ENCODE measurements around the gene OSBPL9.
A peak's percentile ranks its signal among the peaks of the same experiment; 100 is the strongest.
"Not testable (repeated sequence)": the region's sequence is repeated elsewhere in the genome, so short reads cannot be mapped to it uniquely, and the experiment has no call there.

The OSBPL9 gene

GRCh38 chr1:51673279-51673678 lies 56.4 kb downstream of the OSBPL9 start:
- no peak for TF ChIP-seq TAF1 (IDR thresholded peaks at IDR 0.05; ENCODE audit: borderline replicate concordance, low read depth, low read length)
- TF ChIP-seq POLR2A (IDR thresholded peaks at IDR 0.05; ENCODE audit: low read depth, low read length), result no peak
- no peak for TF ChIP-seq POLR2AphosphoS5 (IDR thresholded peaks at IDR 0.05; ENCODE audit: low read depth, low read length)
- FAIRE-seq, result no peak
- DNase-seq (ENCODE audit: insufficient read length), result no peak

- DNase-seq (ENCODE audit: insufficient read length) (no peak), FAIRE-seq (no peak)
- TF ChIP-seq TAF1 (IDR thresholded peaks at IDR 0.05; ENCODE audit: borderline replicate concordance, low read depth, low read length) (no peak), POLR2A (IDR thresholded peaks at IDR 0.05; ENCODE audit: low read depth, low read length) (no peak), POLR2AphosphoS5 (IDR thresholded peaks at IDR 0.05; ENCODE audit: low read depth, low read length) (no peak)
Observed at GRCh38 chr1:51675177-51675780, 58.4 kb downstream of the OSBPL9 start.

DNA sequence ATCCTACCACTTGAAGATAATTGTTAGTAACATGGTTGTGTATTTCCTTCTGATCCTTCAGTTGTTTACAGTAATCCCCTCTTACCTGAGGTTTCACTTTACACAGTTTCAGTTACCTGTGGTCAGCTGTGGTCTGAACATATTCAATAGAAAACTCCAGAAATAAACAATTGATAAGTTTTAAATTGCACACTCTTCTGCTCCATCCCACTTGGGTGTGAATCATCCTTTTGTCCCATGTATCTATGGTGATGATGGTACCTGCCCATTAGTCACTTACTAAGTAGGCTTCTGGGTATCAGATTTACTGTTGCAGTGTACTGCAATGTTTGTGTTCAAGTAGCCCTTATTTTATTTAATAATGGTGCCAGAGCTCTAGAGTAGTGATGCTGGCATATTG lies 62.5 kb downstream of the OSBPL9 start:
- TF ChIP-seq TAF1 (IDR thresholded peaks at IDR 0.05; ENCODE audit: borderline replicate concordance, low read depth, low read length), result no peak
- no peak for TF ChIP-seq POLR2A (IDR thresholded peaks at IDR 0.05; ENCODE audit: low read depth, low read length)
- TF ChIP-seq POLR2AphosphoS5 (IDR thresholded peaks at IDR 0.05; ENCODE audit: low read depth, low read length), result no peak
- no peak for DNase-seq (ENCODE audit: insufficient read length)
- no peak for FAIRE-seq

- FAIRE-seq, result no peak
- TF ChIP-seq POLR2A (IDR thresholded peaks at IDR 0.05; ENCODE audit: low read depth, low read length), result no peak
- TF ChIP-seq TAF1 (IDR thresholded peaks at IDR 0.05; ENCODE audit: borderline replicate concordance, low read depth, low read length), result no peak
- no peak for TF ChIP-seq POLR2AphosphoS5 (IDR thresholded peaks at IDR 0.05; ENCODE audit: low read depth, low read length)
- no peak for DNase-seq (ENCODE audit: insufficient read length)
Observed at GRCh38 chr1:51684776-51685175, 67.9 kb downstream of the OSBPL9 start.

DNA sequence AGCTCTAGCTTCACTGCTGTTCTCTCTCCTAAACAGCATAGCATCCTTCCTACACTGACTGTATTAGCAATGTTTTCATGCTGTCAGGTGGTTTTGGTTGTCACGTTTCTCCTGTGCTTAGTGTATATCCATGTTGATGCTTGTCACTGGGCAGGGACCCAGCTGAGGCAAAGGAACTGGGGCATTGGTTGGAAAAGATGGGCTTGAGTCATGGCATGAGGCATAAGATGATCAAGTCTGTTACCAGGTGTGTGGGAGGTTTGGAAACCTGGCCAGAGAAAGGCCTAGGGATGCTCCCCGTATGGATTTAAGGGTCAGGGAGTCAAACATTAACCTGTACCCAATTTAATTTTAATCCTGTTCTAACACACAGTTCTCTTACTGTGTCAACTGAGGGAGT lies 69.6 kb downstream of the OSBPL9 start:
- no peak for TF ChIP-seq POLR2A (IDR thresholded peaks at IDR 0.05; ENCODE audit: low read depth, low read length)
- no peak for TF ChIP-seq POLR2AphosphoS5 (IDR thresholded peaks at IDR 0.05; ENCODE audit: low read depth, low read length)
- TF ChIP-seq TAF1 (IDR thresholded peaks at IDR 0.05; ENCODE audit: borderline replicate concordance, low read depth, low read length), result no peak
- DNase-seq (ENCODE audit: insufficient read length) (no peak), FAIRE-seq (no peak)

GRCh38 chr1:51689075-51689440 lies 72.2 kb downstream of the OSBPL9 start:
- TF ChIP-seq POLR2AphosphoS5 (IDR thresholded peaks at IDR 0.05; ENCODE audit: low read depth, low read length), result no peak
- TF ChIP-seq POLR2A (IDR thresholded peaks at IDR 0.05; ENCODE audit: low read depth, low read length), result no peak
- TF ChIP-seq TAF1 (IDR thresholded peaks at IDR 0.05; ENCODE audit: borderline replicate concordance, low read depth, low read length), result no peak
- FAIRE-seq (peak; percentile 5), DNase-seq (ENCODE audit: insufficient read length) (no peak)

- TF ChIP-seq POLR2AphosphoS5 (IDR thresholded peaks at IDR 0.05; ENCODE audit: low read depth, low read length) (no peak), TAF1 (IDR thresholded peaks at IDR 0.05; ENCODE audit: borderline replicate concordance, low read depth, low read length) (no peak), POLR2A (IDR thresholded peaks at IDR 0.05; ENCODE audit: low read depth, low read length) (no peak)
- FAIRE-seq (no peak), DNase-seq (ENCODE audit: insufficient read length) (no peak)
Observed at GRCh38 chr1:51689643-51690042, 72.8 kb downstream of the OSBPL9 start.

DNA sequence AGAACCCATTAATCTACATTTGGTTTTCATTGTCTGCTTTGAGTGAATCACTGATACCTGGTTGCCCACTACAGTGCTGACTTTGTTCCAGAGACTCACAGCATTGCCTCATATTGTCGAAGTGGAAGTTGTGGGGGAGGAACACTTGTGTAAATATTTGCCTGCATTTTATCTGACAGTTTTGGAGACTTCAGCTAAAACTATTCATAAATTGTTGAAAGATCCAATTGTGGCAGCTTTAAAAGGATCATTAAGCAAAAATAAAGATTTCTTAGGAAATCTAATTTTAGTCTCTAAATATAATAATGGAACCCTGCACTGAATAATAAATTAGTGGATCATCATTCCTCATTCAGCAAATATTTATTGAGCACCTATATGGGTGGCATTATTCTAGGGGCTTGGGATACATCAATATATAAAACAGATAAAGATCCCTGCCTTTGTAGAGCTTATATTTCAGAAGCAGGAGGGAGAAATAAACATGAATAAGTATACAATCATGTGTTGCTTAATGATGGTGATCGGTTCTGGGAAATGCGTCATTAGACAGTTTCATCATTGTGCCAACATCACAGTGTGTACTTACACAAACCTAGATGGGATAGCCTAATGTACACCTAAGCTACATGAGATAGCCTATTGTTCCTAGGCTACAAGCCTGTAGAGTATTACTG lies 73.5 kb downstream of the OSBPL9 start:
- no peak for DNase-seq (ENCODE audit: insufficient read length)
- TF ChIP-seq TAF1 (IDR thresholded peaks at IDR 0.05; ENCODE audit: borderline replicate concordance, low read depth, low read length) (no peak), POLR2A (IDR thresholded peaks at IDR 0.05; ENCODE audit: low read depth, low read length) (no peak), POLR2AphosphoS5 (IDR thresholded peaks at IDR 0.05; ENCODE audit: low read depth, low read length) (no peak)
- peak; percentile 74 for FAIRE-seq

GRCh38 chr1:51691920-51692319 lies 75.0 kb downstream of the OSBPL9 start:
- DNase-seq (ENCODE audit: insufficient read length) (no peak), FAIRE-seq (no peak)
- TF ChIP-seq POLR2A (IDR thresholded peaks at IDR 0.05; ENCODE audit: low read depth, low read length), result no peak
- no peak for TF ChIP-seq POLR2AphosphoS5 (IDR thresholded peaks at IDR 0.05; ENCODE audit: low read depth, low read length)
- no peak for TF ChIP-seq TAF1 (IDR thresholded peaks at IDR 0.05; ENCODE audit: borderline replicate concordance, low read depth, low read length)

DNA sequence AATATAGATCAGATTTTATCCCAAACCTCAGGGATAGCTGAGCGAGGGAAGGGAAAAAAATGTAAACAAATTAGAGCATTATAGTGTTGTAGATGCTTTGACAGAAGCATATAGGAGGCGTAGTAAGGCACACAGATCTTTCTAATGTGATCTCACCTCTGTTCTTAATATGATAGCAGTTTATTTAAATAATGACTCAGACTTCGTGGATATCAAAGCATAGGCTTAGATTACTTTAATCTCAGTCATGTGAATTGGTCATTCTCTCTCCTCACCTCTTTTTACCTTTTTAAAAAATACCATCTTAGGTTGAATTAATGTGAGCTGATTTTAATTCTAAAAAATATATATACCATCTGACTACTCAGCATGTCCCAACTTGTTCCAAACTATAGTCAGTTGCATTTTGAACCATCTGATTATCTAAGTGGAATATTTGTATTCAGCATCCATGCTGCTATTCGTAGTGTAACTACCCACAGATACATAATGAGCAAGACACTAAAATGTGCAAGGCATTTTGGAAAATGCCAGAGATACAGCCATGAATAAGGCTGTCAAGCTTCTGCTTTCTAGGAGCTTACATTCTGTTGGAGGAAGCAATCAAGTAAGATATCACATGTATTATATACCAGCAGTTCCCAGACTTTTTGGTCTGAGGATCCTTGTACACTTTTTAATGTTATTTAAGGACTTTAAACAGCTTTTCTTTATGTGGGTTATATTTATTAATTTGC lies 76.7 kb downstream of the OSBPL9 start:
- DNase-seq (ENCODE audit: insufficient read length) (no peak), FAIRE-seq (no peak)
- TF ChIP-seq POLR2A (IDR thresholded peaks at IDR 0.05; ENCODE audit: low read depth, low read length) (no peak), POLR2AphosphoS5 (IDR thresholded peaks at IDR 0.05; ENCODE audit: low read depth, low read length) (no peak), TAF1 (IDR thresholded peaks at IDR 0.05; ENCODE audit: borderline replicate concordance, low read depth, low read length) (no peak)

GRCh38 chr1:51697166-51697565 lies 80.3 kb downstream of the OSBPL9 start:
- FAIRE-seq, result no peak
- DNase-seq (ENCODE audit: insufficient read length), result no peak
- TF ChIP-seq POLR2AphosphoS5 (IDR thresholded peaks at IDR 0.05; ENCODE audit: low read depth, low read length), result no peak
- no peak for TF ChIP-seq POLR2A (IDR thresholded peaks at IDR 0.05; ENCODE audit: low read depth, low read length)
- TF ChIP-seq TAF1 (IDR thresholded peaks at IDR 0.05; ENCODE audit: borderline replicate concordance, low read depth, low read length), result no peak

DNA sequence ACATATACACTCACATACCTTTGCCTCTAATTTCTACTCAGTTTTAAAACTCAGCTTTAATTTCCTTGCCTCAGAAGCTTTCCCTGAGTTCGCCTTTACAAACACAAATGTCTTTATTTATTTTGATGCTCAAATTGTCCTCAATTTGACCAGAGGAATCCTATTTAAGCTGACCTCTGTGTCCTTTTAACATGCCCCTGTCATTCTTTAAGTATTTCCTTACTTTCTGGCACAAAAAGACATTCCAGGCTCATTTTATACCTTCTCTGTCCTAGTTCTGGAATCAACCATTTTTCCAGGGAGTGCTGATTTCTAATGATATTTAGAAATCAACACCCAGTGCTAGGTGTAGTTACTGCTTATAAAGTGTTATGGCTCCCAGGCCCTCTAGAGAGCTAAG lies 82.5 kb downstream of the OSBPL9 start:
- FAIRE-seq, result no peak
- DNase-seq (ENCODE audit: insufficient read length), result no peak
- TF ChIP-seq POLR2A (IDR thresholded peaks at IDR 0.05; ENCODE audit: low read depth, low read length) (no peak), TAF1 (IDR thresholded peaks at IDR 0.05; ENCODE audit: borderline replicate concordance, low read depth, low read length) (no peak), POLR2AphosphoS5 (IDR thresholded peaks at IDR 0.05; ENCODE audit: low read depth, low read length) (no peak)

DNA sequence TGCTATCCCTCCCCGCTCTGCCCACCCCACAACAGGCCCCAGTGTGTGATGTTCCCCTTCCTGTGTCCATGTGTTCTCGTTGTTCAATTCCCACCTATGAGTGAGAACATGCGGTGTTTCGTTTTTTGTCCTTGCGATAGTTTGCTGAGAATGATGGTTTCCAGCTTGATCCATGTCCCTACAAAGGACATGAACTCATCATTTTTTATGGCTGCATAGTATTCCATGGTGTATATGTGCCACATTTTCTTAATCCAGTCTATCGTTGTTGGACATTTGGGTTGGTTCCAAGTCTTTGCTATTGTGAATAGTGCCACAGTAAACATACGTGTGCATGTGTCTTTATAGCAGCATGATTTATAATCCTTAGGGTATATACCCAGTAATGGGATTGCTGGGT lies 84.9 kb downstream of the OSBPL9 start:
- not testable (repeated sequence) for FAIRE-seq; DNase-seq (ENCODE audit: insufficient read length)

- not testable (repeated sequence) for DNase-seq (ENCODE audit: insufficient read length); FAIRE-seq
Observed at GRCh38 chr1:51702220-51702619, 85.3 kb downstream of the OSBPL9 start.

All from GM12892 (cell line).